GM12892 (cell line): ENCODE measurements around the gene HHAT.

ENCODE experiments used
- POLR2A ChIP-seq: IDR thresholded peaks from 2 replicates; pipeline ENCODE4 v1.6.1; 2011; ENCODE audit warnings: low read depth, low read length, control low read depth
- POLR2AphosphoS5 ChIP-seq: IDR thresholded peaks from 2 replicates; pipeline ENCODE4 v1.6.1; 2011; ENCODE audit warnings: low read depth, low read length, control low read depth

DNA sequence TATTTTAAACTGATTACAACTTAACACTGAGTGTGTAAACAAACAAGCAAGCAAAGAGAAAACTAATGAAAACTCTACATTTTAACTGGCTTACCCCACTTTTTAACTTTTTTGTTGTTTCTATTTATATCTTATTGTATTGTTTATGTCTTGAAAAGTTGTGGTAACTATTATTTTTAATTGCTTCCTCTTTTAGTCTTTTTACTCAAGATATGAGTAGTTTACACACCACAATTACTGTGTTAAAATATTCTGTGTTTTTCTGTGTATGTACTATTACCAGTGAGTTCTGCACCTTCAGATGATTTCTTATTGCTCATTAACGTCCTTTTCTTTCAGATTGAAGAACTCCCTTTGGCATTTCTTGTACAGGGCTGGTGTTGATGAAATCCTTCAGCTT, 4.7 kb upstream of the HHAT start:
- TF ChIP-seq POLR2AphosphoS5 (no peak), POLR2A (no peak)
